PC-3 (cell line): ENCODE data around the gene KIAA1328.

Experiments
- EZH2 ChIP-seq: fragments of 300-600 bp; sonication (generic); IDR thresholded peaks from one replicate; pipeline ENCODE4 v1.6.1; 2017; ENCODE audit warnings: antibody characterized with exemption, mild to moderate bottlenecking, low read length; ENCODE audit not compliant: unreplicated experiment
- EZH2phosphoT487 ChIP-seq: fragments of 300-600 bp; sonication (generic); IDR thresholded peaks from 2 replicates; pipeline ENCODE4 v1.6.1; 2018; ENCODE audit warnings: mild to moderate bottlenecking, antibody characterized with exemption, low read length, borderline replicate concordance
- TF ChIP-seq, protein P1 (sequence below): fragments of 300-600 bp; sonication (generic); conservative IDR thresholded peaks from 2 replicates; pipeline ENCODE4 v1.5.1; 2017; ENCODE audit warnings: antibody characterized with exemption, low read depth, mild to moderate bottlenecking, low read length

DNA sequence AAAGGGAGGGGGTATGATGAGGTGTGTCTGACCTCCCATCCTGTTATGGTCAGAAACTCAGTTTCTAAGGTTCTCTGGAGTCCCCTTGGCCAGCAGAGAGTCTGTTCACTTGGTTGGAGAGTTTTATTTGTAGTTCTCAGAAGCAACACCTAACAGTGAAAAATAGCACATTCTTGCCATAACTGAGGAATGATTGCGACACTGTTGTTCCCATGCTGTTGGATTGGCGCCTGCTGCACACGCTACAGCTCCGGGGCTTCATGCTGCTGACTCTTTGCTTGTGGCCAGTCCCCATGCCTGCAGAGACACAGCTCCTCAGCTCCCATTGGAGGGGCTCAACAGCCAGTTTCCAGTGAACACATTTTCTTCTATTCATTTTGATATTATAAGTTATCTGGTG lies 42.2 kb upstream of the KIAA1328 start:
- TF ChIP-seq EZH2phosphoT487: no peak
- TF ChIP-seq, protein P1, sequence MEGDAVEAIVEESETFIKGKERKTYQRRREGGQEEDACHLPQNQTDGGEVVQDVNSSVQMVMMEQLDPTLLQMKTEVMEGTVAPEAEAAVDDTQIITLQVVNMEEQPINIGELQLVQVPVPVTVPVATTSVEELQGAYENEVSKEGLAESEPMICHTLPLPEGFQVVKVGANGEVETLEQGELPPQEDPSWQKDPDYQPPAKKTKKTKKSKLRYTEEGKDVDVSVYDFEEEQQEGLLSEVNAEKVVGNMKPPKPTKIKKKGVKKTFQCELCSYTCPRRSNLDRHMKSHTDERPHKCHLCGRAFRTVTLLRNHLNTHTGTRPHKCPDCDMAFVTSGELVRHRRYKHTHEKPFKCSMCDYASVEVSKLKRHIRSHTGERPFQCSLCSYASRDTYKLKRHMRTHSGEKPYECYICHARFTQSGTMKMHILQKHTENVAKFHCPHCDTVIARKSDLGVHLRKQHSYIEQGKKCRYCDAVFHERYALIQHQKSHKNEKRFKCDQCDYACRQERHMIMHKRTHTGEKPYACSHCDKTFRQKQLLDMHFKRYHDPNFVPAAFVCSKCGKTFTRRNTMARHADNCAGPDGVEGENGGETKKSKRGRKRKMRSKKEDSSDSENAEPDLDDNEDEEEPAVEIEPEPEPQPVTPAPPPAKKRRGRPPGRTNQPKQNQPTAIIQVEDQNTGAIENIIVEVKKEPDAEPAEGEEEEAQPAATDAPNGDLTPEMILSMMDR: no peak
- TF ChIP-seq EZH2: no peak
